GM12872 (cell line): Measurements from ENCODE around the gene ATG3.

Experiments
- TF ChIP-seq, protein P1 (sequence below): IDR thresholded peaks from 3 replicates; pipeline ENCODE4 v1.5.1; 2011; ENCODE audit warnings: low read depth, mild to moderate bottlenecking, low read length, moderate library complexity; ENCODE audit not compliant: insufficient read depth

The ATG3 gene

DNA sequence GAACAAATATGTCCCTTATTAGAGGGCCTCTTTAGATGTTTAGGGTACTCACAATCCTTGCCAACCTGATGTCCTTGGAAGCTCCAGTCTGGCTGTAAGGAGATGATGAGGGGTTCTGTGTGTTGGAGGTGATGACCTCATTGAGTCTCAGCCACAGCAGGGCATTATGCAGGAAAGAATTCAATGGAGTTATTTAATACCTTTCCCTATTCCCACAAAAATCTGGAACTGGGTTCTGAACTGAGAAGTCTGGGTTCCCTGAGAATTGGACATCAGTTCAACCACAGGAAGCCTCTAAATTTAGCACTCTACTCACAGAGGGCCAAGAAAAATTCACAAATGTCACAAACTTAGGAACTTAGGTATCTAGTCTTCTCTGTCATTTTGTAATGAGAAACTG lies 37.0 kb upstream of the ATG3 start:
- TF ChIP-seq, protein P1, sequence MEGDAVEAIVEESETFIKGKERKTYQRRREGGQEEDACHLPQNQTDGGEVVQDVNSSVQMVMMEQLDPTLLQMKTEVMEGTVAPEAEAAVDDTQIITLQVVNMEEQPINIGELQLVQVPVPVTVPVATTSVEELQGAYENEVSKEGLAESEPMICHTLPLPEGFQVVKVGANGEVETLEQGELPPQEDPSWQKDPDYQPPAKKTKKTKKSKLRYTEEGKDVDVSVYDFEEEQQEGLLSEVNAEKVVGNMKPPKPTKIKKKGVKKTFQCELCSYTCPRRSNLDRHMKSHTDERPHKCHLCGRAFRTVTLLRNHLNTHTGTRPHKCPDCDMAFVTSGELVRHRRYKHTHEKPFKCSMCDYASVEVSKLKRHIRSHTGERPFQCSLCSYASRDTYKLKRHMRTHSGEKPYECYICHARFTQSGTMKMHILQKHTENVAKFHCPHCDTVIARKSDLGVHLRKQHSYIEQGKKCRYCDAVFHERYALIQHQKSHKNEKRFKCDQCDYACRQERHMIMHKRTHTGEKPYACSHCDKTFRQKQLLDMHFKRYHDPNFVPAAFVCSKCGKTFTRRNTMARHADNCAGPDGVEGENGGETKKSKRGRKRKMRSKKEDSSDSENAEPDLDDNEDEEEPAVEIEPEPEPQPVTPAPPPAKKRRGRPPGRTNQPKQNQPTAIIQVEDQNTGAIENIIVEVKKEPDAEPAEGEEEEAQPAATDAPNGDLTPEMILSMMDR, result no peak

DNA sequence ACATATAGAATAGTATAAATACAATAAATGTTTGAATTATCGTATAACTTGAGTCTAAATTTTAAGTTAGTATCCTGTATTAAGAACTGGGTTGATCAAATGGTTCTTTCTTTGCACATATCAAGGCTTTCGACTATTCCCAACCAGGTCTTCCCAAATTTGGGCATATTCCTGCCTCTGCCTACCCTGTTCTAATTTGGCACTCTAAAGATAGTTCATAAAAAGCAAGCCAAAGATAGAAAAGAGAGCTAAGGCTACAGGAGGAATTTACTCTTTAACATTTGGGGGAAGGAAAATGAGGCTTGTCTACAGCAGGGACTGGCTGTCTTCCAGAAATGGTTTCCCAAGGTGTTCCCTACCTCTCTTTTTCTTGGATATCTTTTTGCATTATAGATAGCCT lies 36.2 kb upstream of the ATG3 start:
- TF ChIP-seq, protein P1, result no peak

DNA sequence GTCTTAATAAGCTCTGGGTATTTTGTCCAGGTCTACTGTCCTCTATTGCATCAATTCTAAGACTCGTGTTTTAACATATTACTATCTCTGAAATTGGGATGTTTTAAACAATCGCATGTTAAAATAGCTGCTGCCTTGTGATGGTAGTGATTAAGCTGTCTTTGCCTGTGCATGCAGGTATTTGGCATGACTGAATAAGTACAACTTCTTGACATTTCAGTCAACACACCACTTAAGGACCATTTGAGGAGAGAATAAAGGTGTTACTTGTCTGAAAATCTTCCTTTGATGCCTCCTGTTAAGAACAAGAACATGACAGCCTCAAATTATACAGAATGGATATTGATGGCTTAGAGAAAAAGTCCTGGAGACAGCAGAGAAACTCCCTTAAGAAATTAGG lies 33.1 kb upstream of the ATG3 start:
- TF ChIP-seq, protein P1, result no peak

DNA sequence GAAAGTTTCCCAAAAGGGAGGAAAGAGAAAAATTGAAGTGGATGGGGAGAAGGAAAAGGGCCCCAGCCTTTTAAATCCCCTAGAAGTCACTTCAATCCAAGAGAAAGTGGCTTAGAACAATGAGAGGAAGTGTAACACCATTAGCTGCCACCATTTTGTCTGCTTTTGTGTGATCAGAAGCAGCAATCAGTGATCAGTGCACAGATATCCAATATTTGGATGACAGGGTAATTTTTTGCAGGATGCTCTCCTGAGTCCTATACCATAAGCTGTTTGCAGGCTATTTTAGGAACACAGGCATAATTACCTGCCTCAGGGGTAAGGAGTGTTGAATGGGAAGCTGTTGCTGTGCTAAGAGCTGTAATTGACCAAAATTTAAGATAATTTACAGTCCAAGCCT lies 31.5 kb upstream of the ATG3 start:
- TF ChIP-seq, protein P1, result no peak

DNA sequence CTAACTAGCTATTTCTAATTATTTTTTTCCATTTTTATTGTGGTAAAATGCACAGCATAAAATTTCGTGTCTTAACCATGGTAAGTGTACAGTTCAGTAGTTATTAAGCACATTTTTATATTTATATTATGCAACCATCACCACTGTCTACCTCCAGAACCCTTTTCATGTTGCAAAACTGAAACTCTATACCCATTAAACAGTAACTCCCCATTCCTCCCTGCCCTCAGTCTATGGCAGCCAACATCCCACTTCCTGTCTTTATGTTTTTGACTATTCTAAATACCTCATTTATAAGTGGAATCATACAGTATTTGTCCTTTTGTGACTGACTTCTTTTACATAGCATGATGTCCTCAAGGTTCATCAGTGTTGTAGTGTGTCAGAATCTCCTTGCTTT lies 25.6 kb upstream of the ATG3 start:
- TF ChIP-seq, protein P1, result no peak

DNA sequence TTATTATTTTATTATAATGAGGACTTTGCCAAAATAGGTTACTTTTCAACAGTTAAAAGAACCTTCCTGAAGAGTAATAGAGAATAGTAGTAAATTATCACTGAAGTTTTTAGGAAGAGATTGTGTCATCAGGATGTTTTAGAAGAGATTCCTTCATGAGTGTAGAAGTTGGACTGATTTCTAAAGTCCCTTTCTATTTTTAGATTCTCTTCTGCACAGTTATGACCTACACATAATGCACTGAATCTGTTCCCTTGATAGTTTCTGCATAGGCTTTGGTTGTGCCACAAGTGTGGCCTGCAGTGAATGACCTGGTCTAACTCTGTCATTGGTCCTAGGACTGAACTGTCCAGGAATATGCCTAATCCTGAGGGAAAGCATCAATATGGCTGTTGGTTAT lies 24.0 kb upstream of the ATG3 start:
- TF ChIP-seq, protein P1, result no peak

DNA sequence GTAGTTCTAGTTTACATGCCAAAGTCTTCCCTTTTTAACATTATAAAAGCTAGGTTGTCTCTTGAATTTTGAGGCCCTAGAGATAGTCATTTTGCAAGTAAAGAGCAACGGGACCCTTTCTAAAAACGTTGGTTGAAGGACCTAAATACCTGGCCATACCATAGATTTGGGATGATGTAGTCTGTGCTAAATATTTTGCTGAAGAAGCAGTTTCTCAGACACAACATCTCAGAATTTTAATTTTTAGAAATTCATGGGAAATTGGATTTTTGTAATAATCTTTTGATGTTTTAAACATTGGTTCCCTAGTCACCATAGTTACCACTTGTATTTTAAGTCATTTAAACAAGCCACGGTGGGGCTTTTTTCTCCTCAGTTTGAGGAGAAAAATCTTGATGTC lies 21.3 kb upstream of the ATG3 start:
- TF ChIP-seq, protein P1, result no peak
